Fibroblast of skin of abdomen (primary cell): ENCODE data around the gene RNF111.
"Not testable (repeated sequence)": the region's sequence is repeated elsewhere in the genome, so short reads cannot be mapped to it uniquely, and the experiment has no call there.

Experiments
- DNase-seq: peaks from one replicate; pipeline ENCODE4 v3.0.0-alpha.2; 2013

Gene RNF111

GRCh38 chr15:59138243-59138642 lies 150.8 kb downstream of the RNF111 start:
- DNase-seq, result peak; percentile 25

DNA sequence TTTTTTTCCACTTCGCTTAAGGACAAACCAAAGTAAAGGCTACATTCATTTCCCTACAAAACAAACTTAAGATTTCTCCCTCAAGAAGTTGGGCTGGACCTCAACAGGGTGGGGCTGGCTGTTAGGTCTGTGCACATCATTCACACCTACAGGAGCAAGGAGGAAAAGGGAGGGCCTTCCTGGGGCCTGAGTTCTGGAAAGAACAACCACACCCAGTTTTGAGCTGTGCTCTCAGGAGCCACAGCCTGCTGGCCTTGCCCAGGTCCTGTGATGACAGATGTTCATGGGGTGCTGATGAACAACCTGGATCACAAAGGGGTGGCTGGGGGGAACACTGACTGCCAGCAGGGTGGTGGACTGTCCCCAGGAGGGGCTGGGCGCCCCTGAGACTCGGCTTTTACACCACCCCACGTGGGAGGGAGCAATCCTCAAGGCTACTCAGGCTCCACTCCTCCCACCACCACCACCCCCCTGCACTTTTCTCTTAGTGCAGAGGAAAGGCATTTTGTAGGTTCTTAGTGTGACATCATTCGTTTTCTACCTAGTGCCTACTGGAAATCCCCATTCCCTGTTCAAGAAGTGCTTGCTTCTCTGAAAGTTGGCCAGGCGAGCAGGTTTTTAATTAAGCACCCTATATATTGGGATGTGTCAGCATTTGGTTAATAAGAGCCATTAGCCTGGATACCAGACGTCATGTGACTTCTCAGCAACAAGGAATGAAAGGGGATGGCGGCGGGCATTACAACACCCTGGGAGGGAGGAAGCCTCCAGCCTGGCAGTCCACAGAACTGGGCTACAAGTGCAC lies 153.2 kb downstream of the RNF111 start:
- DNase-seq, result peak; percentile 31

DNA sequence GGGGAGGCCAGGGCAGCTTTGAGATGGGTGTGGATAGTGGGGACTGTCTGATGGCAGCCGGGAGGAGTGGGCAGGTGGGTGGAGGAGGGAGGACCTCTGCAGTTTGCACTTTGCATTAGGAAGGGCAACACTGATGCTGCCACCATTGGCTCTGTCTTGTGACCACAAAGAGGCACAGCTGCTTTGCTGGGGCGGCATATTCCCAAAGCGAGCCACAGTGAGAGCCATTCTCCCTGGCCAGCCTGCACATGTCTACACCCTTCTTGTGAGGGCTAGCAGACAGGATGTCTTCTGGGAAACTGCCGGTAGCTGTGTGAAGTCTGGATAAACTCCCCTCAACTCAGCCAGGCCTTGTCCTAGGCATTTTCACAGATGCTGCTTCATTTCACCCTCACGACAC lies 155.8 kb downstream of the RNF111 start:
- no peak for DNase-seq

DNA sequence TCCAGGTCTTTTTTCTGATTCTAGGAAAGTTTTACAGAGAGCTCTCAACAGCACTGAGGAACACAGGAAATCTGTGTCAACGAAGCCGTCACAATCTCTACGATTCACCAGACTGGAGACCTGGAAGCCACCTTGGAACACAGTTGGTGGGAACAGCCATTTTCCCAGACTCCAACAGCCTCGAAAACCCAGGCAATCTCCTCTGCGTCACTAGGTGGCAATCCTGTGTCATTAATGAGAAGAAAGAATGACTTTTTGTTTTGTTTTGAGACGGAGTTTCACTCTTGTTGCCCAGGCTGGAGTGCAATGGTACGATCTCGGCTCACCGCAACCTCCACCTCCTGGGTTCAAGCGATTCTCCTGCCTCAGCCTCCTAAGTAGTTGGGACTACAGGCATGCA lies 157.1 kb downstream of the RNF111 start:
- not testable (repeated sequence) for DNase-seq
